ENCODE data around the gene MERTK. TPM values are rescaled to one million over a fixed set of nuclear protein-coding genes. Genes with fewer than 3 reads are reported as not detected.
"Not testable (repeated sequence)": the region's sequence is repeated elsewhere in the genome, so short reads cannot be mapped to it uniquely, and the experiment has no call there.

MERTK gene
- total RNA-seq: 1 to 10 TPM in 1 of 2 experiments, under 1 TPM in 1; 0.94 to 1.4 TPM

DNA sequence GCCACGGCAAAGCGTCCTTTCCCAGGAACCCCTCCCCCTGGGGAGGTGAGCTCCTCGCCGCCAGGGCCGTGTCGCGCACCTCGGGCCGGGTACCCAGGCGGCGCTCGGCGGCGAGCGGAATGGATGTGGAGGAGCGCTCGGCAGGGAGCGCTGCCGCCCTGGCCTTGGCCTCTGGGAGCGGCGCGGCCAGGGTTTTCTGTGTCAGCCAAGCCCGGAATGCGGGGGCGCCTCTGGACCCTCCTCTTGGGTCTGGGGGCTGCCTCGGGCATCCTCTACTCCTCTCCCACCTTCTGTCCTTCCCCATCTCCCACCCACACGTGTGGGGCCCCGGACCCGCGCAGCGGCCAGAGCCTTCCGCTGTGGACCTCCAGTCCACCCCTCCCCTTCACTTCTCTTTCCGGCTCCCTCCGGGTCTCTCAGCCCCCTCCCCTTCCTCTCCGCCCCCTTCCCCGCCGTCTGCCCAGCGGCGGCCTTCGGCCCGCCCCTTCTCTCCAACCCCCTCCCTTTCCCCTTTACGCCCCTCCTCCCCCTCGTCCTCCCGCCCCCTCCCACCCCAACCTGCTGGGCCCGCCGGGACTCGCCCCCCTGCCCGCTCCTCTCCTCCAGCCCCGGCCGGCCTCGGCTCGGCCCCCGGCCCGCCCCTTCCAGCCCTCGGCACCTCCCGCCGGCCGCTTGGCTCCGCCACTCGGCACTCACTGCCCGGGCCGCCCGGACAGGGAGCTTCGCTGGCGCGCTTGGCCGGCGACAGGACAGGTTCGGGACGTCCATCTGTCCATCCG is at the start of gene MERTK:
MERTK (plus strand) TSS at position 684 of the 779 bp plus-strand sequence. CDS start 129 bp downstream, outside the sequence.
- peaks cover 7% of the 10 kb centered on the region for H3K4me1 Mint-ChIP-seq
- intact Hi-C loops (cut with DNase I, micrococcal nuclease): loop anchor here in 1 of 2 experiments (2.0 kb wide), 2 partner anchors 33 to 157 kb away; partner anchors contain the start of gene TMEM87B
- peak within 1 kb of the TSS; percentile 73 for H3K4me3 Mint-ChIP-seq
- no peaks in the 10 kb centered on the region for H3K9me3 Mint-ChIP-seq (ENCODE audit: low read depth)
- CTCF ChIA-PET: interaction anchor here (0.6 to 1.4 kb wide), 8 partner anchors 11 to 585 kb away, joined by 3 to 6 read pairs (median 4); no protein-coding TSS in a partner anchor
- H3K36me3 Mint-ChIP-seq (ENCODE audit: low read depth): no peaks in the 10 kb centered on the region
- H3K27me3 Mint-ChIP-seq: peaks cover 15% of the 10 kb centered on the region
- DNase-seq (peak; percentile 83), ATAC-seq (peak; percentile 96)
- POLR2A ChIA-PET: interaction anchor here (0.6 to 1.0 kb wide), 2 partner anchors 15 to 90 kb away, joined by 4 to 6 read pairs; no protein-coding TSS in a partner anchor
- no peak within 1 kb of the TSS for H3K27ac Mint-ChIP-seq

DNA sequence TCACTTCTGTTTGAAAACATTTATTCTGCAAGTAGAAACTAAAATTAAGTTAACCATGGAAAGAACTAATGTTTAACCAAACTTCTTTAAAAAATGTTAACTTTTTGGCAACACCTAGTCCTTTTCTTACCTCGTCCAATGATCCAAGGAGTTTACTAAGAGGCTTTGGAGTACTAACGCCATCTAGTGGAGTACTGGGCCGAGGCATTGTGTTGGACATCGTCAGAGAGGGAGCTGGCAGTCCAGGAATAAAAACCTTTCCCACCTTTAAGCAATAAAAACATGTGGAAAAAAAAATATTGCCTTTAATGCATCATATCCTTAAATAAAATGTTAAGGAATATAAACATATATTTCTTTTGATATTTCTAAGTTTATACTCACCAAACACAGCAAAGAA is 47.8 kb upstream of the MERTK start:
- H3K4me3 Mint-ChIP-seq; POLR2A ChIA-PET; H3K9me3 Mint-ChIP-seq (ENCODE audit: low read depth); intact Hi-C loops (cut with DNase I, micrococcal nuclease); H3K27ac Mint-ChIP-seq; H3K27me3 Mint-ChIP-seq; H3K4me1 Mint-ChIP-seq; CTCF ChIA-PET: not testable (repeated sequence)
- DNase-seq: peak; percentile 50
- ATAC-seq: peak; percentile 57
- H3K36me3 Mint-ChIP-seq (ENCODE audit: low read depth): peaks cover 35% of the 10 kb centered on the region

GRCh38 chr2:111852544-111852943 is 45.9 kb upstream of the MERTK start:
- peaks cover 33% of the 10 kb centered on the region for H3K36me3 Mint-ChIP-seq (ENCODE audit: low read depth)
- H3K27me3 Mint-ChIP-seq; H3K9me3 Mint-ChIP-seq (ENCODE audit: low read depth); intact Hi-C loops (cut with DNase I, micrococcal nuclease); H3K4me3 Mint-ChIP-seq; DNase-seq; CTCF ChIA-PET; H3K4me1 Mint-ChIP-seq; POLR2A ChIA-PET; ATAC-seq; H3K27ac Mint-ChIP-seq: not testable (repeated sequence)

- peak; percentile 71 for ATAC-seq
- H3K27ac Mint-ChIP-seq; H3K27me3 Mint-ChIP-seq; H3K4me1 Mint-ChIP-seq; DNase-seq; CTCF ChIA-PET; POLR2A ChIA-PET; H3K9me3 Mint-ChIP-seq (ENCODE audit: low read depth); H3K4me3 Mint-ChIP-seq; intact Hi-C loops (cut with DNase I, micrococcal nuclease): not testable (repeated sequence)
- peaks cover 32% of the 10 kb centered on the region for H3K36me3 Mint-ChIP-seq (ENCODE audit: low read depth)
Measured at GRCh38 chr2:111860005-111860404, 38.4 kb upstream of the MERTK start.

DNA sequence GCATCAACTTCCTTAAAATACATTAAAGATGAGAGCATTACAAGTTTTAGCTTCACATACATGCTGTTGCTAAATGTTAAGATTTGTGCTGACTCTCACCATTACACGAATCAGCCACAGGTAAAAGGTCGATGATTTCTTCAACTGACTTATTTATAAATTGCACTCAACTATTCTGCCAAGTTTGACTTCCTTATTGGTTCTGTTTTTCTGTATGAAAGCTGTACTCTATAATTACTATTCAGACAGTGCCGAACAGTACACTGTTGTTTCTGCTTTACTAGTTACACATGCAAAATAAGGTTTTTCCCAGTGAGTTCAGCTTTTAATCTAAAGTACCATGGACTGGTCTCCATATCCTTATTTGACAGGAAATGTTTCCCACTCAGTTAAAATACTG is 33.3 kb upstream of the MERTK start:
- ATAC-seq; H3K9me3 Mint-ChIP-seq (ENCODE audit: low read depth); H3K27me3 Mint-ChIP-seq; POLR2A ChIA-PET; H3K27ac Mint-ChIP-seq; H3K4me3 Mint-ChIP-seq; DNase-seq; CTCF ChIA-PET; intact Hi-C loops (cut with DNase I, micrococcal nuclease); H3K4me1 Mint-ChIP-seq: not testable (repeated sequence)
- peaks cover 26% of the 10 kb centered on the region for H3K36me3 Mint-ChIP-seq (ENCODE audit: low read depth)

- H3K27me3 Mint-ChIP-seq; H3K4me3 Mint-ChIP-seq; DNase-seq; POLR2A ChIA-PET; CTCF ChIA-PET; H3K9me3 Mint-ChIP-seq (ENCODE audit: low read depth); H3K27ac Mint-ChIP-seq; ATAC-seq; intact Hi-C loops (cut with DNase I, micrococcal nuclease): not testable (repeated sequence)
- peaks cover 11% of the 10 kb centered on the region for H3K4me1 Mint-ChIP-seq
- peaks cover 47% of the 10 kb centered on the region for H3K36me3 Mint-ChIP-seq (ENCODE audit: low read depth)
Measured at GRCh38 chr2:111872806-111873205, 25.6 kb upstream of the MERTK start.

DNA sequence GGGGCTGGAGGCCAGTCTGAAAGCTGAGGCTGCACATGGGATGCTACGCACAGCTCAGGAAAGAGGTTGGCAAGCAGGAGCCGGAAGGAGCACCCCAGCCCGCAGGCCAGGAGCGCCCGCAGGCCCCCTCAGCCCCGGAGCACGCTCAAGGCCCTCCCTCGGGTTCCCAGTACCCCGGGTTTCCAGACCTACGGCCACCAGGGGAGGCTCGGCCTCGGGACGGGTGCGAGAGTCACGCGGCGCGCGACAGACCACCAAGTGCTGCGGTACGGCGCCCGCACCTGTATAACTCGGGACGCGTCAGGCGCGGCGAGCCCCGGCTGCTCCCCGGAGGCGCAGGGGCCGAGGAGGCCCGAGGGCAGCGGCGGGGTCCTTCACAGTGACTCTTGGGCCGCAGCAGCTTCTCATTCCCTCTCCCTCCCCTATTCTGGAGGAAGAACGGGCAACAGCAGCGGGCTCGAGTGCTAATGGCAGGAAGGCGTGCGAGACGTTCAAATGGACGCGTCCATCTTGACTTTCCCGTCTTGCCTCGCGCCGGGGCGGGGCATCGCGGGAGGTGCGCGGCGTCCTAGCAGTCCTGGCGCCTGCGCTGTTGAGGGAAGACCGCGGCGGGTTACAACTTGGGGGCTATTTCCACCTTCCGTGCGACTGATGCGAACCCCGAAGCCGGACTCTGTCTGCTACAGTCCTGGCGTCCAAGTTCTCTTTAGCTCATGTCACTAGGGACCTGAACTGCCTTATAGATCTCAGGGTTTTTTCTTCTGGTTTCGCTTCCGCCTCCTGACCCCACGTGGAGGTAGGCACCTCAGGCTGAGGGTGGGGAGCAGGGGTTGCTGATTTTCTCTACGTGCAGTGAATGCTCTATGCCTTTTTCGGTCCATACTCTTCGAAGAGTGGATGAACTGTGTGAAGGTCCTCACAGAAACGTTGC is 14.5 kb upstream of the MERTK start, which contains the start of gene ANAPC1:
ANAPC1 (minus strand) TSS at position 533 of the 931 bp plus-strand sequence. CDS start 3,368 bp downstream, outside the sequence.
- intact Hi-C loops (cut with DNase I, micrococcal nuclease): loop anchor here (1.0 to 10.0 kb wide), 13 partner anchors 165 to 761 kb away; partner anchors contain the start of genes ZC3H6 (in 2 of the 2), CHCHD5 (in 1 of the 2), POLR1B (in 1 of the 2) and RGPD8 (in 1 of the 2)
- ChIA-PET POLR2A (interaction anchor here (0.6 to 1.1 kb wide), 5 partner anchors 11 to 563 kb away, joined by 3 to 5 read pairs (median 3); partner anchors contain the start of gene ZC3H8), CTCF (interaction anchor here (0.6 to 1.2 kb wide), 5 partner anchors 8 to 171 kb away, joined by 3 to 5 read pairs (median 3); partner anchors contain the start of gene TMEM87B)
- no peaks in the 10 kb centered on the region for H3K27me3 Mint-ChIP-seq
- peak within 1 kb of the TSS; percentile 93 for H3K27ac Mint-ChIP-seq
- peaks cover 24% of the 10 kb centered on the region for H3K4me1 Mint-ChIP-seq
- no peaks in the 10 kb centered on the region for H3K9me3 Mint-ChIP-seq (ENCODE audit: low read depth)
- ATAC-seq: peak; percentile 95
- peaks cover 19% of the 10 kb centered on the region for H3K36me3 Mint-ChIP-seq (ENCODE audit: low read depth)
- H3K4me3 Mint-ChIP-seq: peak within 1 kb of the TSS; percentile 85
- DNase-seq: peak; percentile 92

DNA sequence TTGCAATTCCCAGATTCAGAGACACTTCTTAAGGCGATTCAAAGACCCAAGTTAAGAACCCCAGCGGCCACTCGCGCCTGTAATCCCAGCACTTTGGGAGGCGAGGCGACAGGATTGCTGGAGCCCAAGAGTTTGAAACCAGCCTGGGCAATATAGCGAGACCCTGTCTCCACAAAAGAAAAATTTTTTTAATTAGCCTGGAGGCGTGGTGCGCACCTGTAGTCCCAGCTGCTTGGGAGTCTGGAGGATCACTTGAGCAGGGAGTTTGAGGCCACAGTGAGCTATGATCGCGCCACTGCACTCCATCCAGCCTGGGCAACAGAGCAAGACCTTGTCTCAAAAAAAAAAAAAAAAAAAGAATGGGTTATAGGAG is 13.8 kb upstream of the MERTK start:
- H3K36me3 Mint-ChIP-seq (ENCODE audit: low read depth): peaks cover 18% of the 10 kb centered on the region
- ATAC-seq: peak; percentile 6

GRCh38 chr2:111896024-111896423 is 2.4 kb upstream of the MERTK start:
- CTCF ChIA-PET: interaction anchor here (1.4 to 2.5 kb wide), 2 partner anchors 9 to 154 kb away, joined by 4 to 13 read pairs; no protein-coding TSS in a partner anchor
- intact Hi-C loops (cut with DNase I, micrococcal nuclease): no loop called here
- DNase-seq (no peak), ATAC-seq (no peak)
- H3K36me3 Mint-ChIP-seq (ENCODE audit: low read depth): no peaks in the 10 kb centered on the region
- peaks cover 7% of the 10 kb centered on the region for H3K4me1 Mint-ChIP-seq
- H3K27me3 Mint-ChIP-seq: peaks cover 10% of the 10 kb centered on the region
- POLR2A ChIA-PET: interaction anchor here (0.6 kb wide), 1 partner anchor 28 kb away, joined by 3 read pairs; no protein-coding TSS in a partner anchor
- H3K9me3 Mint-ChIP-seq (ENCODE audit: low read depth): no peaks in the 10 kb centered on the region
- no peak overlapping the region for H3K27ac Mint-ChIP-seq
- H3K4me3 Mint-ChIP-seq: no peak overlapping the region

More for the DNA sequence above, 13.8 kb upstream of the MERTK start:
- no peaks in the 10 kb centered on the region for H3K27me3 Mint-ChIP-seq
- H3K9me3 Mint-ChIP-seq (ENCODE audit: low read depth): no peaks in the 10 kb centered on the region
- CTCF ChIA-PET: no interaction called here
- H3K4me3 Mint-ChIP-seq: peak overlapping the region; percentile 85
- peak overlapping the region; percentile 93 for H3K27ac Mint-ChIP-seq
- H3K4me1 Mint-ChIP-seq: peaks cover 24% of the 10 kb centered on the region
- POLR2A ChIA-PET: interaction anchor here (0.7 to 0.8 kb wide), 2 partner anchors 11 to 562 kb away, joined by 3 read pairs; no protein-coding TSS in a partner anchor
- intact Hi-C loops (cut with DNase I, micrococcal nuclease): loop anchor here (1.0 to 10.0 kb wide), 11 partner anchors 165 to 700 kb away; partner anchors contain the start of genes ZC3H6 (in 2 of the 2), CHCHD5 (in 1 of the 2), RGPD8 (in 1 of the 2) and TMEM87B (in 1 of the 2)
- no peak for DNase-seq

- peaks cover 12% of the 10 kb centered on the region for H3K27me3 Mint-ChIP-seq
- intact Hi-C loops (cut with DNase I, micrococcal nuclease): no loop called here
- POLR2A ChIA-PET: interaction anchor here (0.6 kb wide), 1 partner anchor 28 kb away, joined by 3 read pairs; no protein-coding TSS in a partner anchor
- H3K9me3 Mint-ChIP-seq (ENCODE audit: low read depth): no peaks in the 10 kb centered on the region
- no peak for ATAC-seq
- no peak overlapping the region for H3K27ac Mint-ChIP-seq
- peaks cover 7% of the 10 kb centered on the region for H3K4me1 Mint-ChIP-seq
- no peaks in the 10 kb centered on the region for H3K36me3 Mint-ChIP-seq (ENCODE audit: low read depth)
- H3K4me3 Mint-ChIP-seq: no peak overlapping the region
- CTCF ChIA-PET: interaction anchor here (0.7 to 2.5 kb wide), 3 partner anchors 9 to 1045 kb away, joined by 4 to 13 read pairs (median 4); no protein-coding TSS in a partner anchor
- no peak for DNase-seq
Measured at GRCh38 chr2:111896576-111896975, 1.8 kb upstream of the MERTK start.

DNA sequence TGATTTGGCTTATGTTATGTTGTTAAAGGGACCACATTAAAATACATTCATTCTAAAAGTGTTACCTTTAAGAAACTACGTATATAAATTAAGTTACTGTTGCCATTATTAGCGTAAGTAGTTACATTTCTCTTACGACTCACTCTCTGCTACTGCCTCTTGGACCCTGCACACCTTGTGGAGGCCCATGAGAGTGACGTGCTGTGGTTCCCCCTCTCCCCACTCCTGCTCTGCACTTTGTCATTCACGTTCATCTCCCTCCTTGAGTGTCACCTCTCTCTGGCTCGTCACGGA is 830 bp upstream of the MERTK start:
- intact Hi-C loops (cut with DNase I, micrococcal nuclease): no loop called here
- no peak for ATAC-seq
- H3K4me3 Mint-ChIP-seq: peak overlapping the region; percentile 73
- no peak for DNase-seq
- peaks cover 7% of the 10 kb centered on the region for H3K4me1 Mint-ChIP-seq
- H3K9me3 Mint-ChIP-seq (ENCODE audit: low read depth): no peaks in the 10 kb centered on the region
- CTCF ChIA-PET: interaction anchor here (0.6 to 1.4 kb wide), 8 partner anchors 10 to 586 kb away, joined by 3 to 6 read pairs (median 4); no protein-coding TSS in a partner anchor
- H3K27me3 Mint-ChIP-seq: peaks cover 15% of the 10 kb centered on the region
- no peaks in the 10 kb centered on the region for H3K36me3 Mint-ChIP-seq (ENCODE audit: low read depth)
- no peak overlapping the region for H3K27ac Mint-ChIP-seq
- POLR2A ChIA-PET: interaction anchor here (0.6 to 1.0 kb wide), 2 partner anchors 14 to 91 kb away, joined by 4 to 6 read pairs; no protein-coding TSS in a partner anchor
